HG03135 (cell line): Measurements from ENCODE around the gene NFKBIZ.
"Not testable (repeated sequence)": the region's sequence is repeated elsewhere in the genome, so short reads cannot be mapped to it uniquely, and the experiment has no call there.

ENCODE experiments used
- ATAC-seq: cut with Tn5 transposase; IDR thresholded peaks from one replicate; pipeline ENCODE4 v1.9.1; 2021; ENCODE audit warnings: mild to moderate bottlenecking, moderate library complexity; ENCODE audit not compliant: unreplicated experiment

The NFKBIZ gene

GRCh38 chr3:101850246-101851051, 1.1 kb downstream of the NFKBIZ start:
- peak; percentile 20 for ATAC-seq

- ATAC-seq: no peak
These were observed 1.9 kb downstream of the NFKBIZ start for GRCh38 chr3:101851072-101851770.

- no peak for ATAC-seq
These were observed 2.8 kb downstream of the NFKBIZ start for GRCh38 chr3:101851850-101852714.

- ATAC-seq: no peak
These were observed 3.9 kb downstream of the NFKBIZ start for GRCh38 chr3:101852983-101853840.

- no peak for ATAC-seq
These were observed 4.7 kb downstream of the NFKBIZ start for GRCh38 chr3:101853982-101854381.

- no peak for ATAC-seq
These were observed 5.4 kb downstream of the NFKBIZ start for GRCh38 chr3:101854608-101855304.

- no peak for ATAC-seq
These were observed 8.0 kb downstream of the NFKBIZ start for GRCh38 chr3:101857301-101857741.

GRCh38 chr3:101858464-101859030, 9.2 kb downstream of the NFKBIZ start:
- ATAC-seq: no peak

- ATAC-seq: no peak
These were observed 10.7 kb downstream of the NFKBIZ start for GRCh38 chr3:101859882-101860448.

GRCh38 chr3:101861212-101861788, 12.0 kb downstream of the NFKBIZ start:
- ATAC-seq: no peak

- no peak for ATAC-seq
These were observed 12.6 kb downstream of the NFKBIZ start for GRCh38 chr3:101861789-101862415.

GRCh38 chr3:101862416-101863165, 13.3 kb downstream of the NFKBIZ start:
- no peak for ATAC-seq

- not testable (repeated sequence) for ATAC-seq
These were observed 15.6 kb downstream of the NFKBIZ start for GRCh38 chr3:101864926-101865325.

GRCh38 chr3:101865751-101866509, 16.6 kb downstream of the NFKBIZ start:
- no peak for ATAC-seq

- no peak for ATAC-seq
These were observed 18.2 kb downstream of the NFKBIZ start for GRCh38 chr3:101867511-101867910.

- ATAC-seq: no peak
These were observed 18.7 kb downstream of the NFKBIZ start for GRCh38 chr3:101867996-101868395.
